GM21526 (cell line): ENCODE results near the gene DTNA.

Experiments used
- ATAC-seq: cut with Tn5 transposase; IDR thresholded peaks from one replicate; pipeline ENCODE4 v1.9.1; 2021; ENCODE audit warnings: moderate library complexity; ENCODE audit not compliant: unreplicated experiment, low FRiP score

Gene DTNA

GRCh38 chr18:34844072-34844471, 134.0 kb downstream of the DTNA start:
- no peak for ATAC-seq

DNA sequence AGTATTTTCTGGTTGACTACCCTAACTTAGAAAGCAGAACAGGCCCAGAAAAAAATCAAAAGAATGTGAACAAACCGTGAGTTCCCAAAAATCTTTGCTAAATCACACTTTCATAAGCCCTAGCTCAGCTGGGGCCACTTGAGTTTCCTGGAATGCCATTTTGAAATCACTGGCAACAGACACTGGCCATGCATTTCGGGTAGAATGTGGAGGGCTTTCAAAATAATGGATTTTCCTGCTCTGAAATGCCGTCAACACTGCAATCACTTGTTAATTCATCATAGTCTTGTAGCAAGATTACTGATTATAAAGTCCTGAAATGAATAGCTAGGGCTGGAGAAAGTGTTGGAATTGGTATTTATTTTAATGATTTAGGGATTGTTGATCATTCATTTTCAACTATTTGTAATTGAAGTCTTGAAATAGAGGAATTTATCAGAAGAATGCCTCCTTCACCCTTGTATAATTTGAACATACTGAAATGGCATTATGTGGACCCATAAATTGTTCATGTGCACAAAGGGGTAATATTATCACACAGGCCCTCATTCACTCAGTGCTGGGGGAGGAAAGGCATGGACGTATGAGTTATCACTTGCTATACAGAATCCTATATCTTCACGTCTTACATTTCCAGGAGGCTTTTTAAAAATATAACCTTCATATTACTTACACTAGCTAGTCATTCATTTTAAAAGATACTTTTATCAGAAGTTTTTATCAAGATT, 134.8 kb downstream of the DTNA start:
- no peak for ATAC-seq

- no peak for ATAC-seq
Observed at GRCh38 chr18:34847408-34847807, 137.3 kb downstream of the DTNA start.

DNA sequence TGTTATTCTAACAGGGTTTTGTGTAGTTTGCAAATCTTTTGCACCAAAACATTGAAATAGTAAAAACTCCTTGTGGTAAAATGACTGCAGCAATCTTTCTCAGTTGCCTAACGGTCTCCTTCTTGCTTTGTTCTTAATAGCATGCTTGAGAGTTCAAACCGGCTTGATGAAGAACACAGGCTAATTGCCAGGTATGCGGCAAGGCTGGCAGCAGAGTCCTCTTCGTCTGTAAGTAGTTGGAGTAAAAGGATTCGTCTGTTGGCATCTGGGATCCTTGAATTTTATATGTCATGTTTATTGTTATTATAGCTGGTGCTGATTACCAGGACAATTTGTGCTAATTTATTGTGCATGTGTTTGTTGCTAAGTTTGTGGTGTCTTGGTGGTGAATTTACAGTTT, 138.1 kb downstream of the DTNA start:
- no peak for ATAC-seq

- ATAC-seq: no peak
Observed at GRCh38 chr18:34848695-34849094, 138.6 kb downstream of the DTNA start.

DNA sequence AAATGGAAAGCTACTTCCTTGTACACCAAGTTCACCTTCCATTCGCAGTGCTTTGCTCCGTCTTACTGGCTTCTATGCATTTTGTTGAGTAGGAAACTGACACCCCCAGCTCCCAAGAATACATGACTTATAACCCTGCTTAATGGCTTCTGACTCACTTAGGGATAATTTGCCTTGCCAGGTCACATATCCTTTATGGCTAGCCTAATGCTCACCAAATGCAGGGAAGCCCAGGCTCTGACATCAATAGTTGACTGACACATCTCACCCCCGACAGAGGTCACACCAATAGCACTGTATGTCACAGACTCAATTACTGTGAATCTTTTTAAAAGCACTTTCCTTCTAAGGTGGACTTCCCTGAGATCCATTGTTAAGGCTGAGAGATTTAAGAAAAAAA, 147.2 kb downstream of the DTNA start:
- ATAC-seq: no peak

DNA sequence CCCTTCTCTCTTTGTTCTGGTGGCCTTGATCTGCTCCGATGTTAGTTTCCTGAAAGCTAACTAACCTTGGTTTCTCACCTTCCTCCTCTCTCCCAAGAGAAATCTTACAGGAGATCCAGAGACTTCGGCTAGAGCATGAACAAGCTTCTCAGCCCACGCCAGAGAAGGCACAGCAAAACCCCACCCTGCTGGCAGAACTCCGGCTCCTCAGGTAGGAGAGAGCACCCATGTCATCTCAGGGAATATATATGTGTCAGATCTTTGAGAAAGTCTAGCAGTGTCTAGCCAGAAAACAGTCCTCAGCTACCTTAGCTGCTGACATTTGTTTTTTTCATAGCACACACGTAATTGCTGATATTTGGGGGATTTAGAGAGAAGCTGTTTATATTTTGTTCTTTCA, 148.1 kb downstream of the DTNA start:
- ATAC-seq: no peak

GRCh38 chr18:34859496-34859895, 149.4 kb downstream of the DTNA start:
- ATAC-seq: no peak

DNA sequence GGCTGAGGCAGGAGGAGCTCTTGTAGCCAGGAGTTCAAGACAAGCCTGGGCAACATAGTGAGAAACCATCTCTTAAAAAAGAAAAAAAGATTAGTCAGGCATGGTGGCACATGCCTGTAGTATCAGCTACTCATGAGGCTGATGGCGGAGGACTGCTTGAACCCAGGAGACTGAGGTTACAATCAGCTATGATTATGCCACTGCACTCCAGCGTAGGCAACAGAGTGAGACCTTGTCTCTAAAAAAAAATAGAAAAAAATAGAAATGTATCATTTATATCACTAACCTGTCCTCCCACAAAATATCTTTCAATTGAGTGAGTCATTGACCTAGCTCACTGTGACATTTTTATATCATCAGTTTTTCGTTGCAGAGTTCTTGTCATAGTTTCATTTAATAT, 152.5 kb downstream of the DTNA start:
- no peak for ATAC-seq

- ATAC-seq: no peak
Observed at GRCh38 chr18:34863702-34864101, 153.6 kb downstream of the DTNA start.

- no peak for ATAC-seq
Observed at GRCh38 chr18:34864836-34865497, 154.9 kb downstream of the DTNA start.

DNA sequence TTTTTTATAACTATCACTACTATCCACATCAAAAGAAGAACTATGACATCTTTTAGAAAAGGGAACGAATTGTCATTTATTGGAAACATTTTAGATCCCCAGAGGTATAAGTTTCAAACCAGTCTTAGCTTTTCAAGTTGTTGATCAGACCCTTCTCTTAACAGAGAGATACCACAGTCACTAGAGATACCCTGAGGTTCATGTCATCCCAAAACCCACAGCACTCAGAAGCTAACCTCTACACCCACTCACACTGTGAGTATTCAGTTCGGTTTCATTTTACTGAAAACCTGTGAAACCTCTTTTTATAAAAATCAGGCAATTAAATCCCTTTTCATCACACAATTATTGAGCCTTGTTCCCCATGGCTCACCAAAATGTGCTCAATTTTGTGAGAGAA, 156.2 kb downstream of the DTNA start:
- no peak for ATAC-seq

DNA sequence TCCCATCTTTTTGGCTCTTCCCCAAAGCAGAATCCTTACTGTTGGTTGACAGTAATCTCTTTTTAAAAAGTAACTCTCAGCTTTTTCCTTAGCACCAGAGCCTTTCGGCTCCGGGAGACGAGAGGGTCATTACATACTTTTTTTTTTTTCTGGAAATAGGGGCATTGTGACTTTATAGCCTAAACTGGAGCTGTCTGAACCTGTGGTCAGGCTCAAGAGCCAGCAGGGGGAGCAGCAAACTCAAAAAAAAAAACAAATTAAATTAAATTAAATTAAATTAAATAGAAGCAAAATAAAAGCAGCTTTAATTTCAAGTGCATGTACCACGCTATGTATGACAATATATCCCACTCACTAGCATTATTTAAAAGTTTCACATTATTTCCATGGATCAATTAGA, 156.6 kb downstream of the DTNA start:
- ATAC-seq: no peak

GRCh38 chr18:34867520-34867919, 157.4 kb downstream of the DTNA start:
- ATAC-seq: no peak

DNA sequence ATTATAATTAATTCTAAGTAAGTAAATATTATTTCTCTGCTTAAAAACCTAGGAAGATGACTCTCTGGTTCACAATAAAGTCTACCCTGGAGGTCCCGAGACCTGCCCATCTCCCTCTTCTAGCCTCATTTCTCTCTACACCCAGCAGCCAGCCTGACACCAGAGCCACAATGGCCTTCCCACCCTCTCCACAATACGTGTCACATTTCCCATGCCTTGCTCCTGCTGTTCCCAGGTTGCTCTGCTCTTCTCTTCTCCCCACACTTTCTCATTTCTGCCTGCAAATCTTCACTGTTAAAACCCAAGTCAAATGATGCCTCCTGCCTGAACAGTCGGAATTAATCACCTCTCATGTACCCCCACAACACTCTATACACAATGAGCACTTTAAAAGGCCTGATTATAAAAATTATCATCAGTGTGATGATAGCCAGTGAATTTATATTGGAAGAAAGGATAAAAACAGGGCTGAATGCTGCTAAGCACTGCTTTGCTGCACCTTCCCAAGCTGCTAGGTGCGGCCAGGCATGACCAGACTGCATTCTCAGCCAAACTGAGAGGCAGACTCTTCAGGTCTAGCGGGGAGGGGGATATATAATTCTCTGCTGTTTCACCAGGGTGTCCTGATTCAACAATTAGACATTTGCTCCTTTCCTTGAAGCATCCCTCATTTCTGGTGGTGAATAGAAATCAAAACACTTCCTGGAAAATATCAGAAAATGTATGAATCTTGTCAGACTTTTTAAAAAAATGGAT, 160.6 kb downstream of the DTNA start:
- no peak for ATAC-seq

DNA sequence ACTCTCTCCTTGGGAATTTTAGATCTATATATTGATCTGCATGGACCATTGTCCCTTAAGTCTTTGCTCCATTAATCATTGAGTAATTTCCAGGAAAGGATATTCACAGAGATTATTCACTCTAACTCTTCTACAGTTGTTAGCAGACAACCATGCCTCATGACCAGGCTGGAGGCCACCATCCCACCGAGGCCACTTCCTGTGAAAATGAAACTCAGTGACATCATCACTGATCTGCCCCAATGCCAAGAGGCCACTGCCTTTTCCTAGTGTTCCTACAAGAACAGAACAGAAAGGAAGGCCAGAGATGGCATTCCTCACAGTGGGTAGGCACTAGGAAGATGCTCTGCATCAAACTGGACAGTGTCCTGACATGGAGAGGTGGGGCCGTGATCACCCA, 161.3 kb downstream of the DTNA start:
- no peak for ATAC-seq

- no peak for ATAC-seq
Observed at GRCh38 chr18:34872066-34872465, 162.0 kb downstream of the DTNA start.

- no peak for ATAC-seq
Observed at GRCh38 chr18:34873986-34874580, 164.0 kb downstream of the DTNA start.

GRCh38 chr18:34875150-34875549, 165.1 kb downstream of the DTNA start:
- no peak for ATAC-seq

DNA sequence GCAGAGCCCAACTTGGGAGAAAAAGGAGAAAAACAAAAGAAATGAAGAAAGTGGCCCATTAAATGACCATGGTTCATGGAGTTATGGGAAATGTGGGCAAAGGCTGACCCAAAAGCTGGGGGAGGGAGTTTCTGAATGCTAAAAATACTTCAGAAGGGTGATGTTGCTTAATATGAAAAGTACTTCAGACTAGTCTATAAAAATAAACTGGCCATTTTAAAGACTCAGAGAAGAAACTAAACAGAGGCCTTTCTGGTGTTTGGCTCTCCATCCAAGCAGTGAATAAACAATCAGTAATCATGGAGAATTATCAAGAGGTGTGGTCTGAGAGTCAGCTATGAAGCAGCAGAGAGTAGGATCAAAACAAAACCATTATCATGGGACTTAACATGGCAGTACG, 170.3 kb downstream of the DTNA start:
- ATAC-seq: no peak
